ENCODE data around the gene OPN1LW. TPM values are rescaled to one million over a fixed set of nuclear protein-coding genes. Genes with fewer than 3 reads are reported as not detected.
"Not testable (repeated sequence)": the region's sequence is repeated elsewhere in the genome, so short reads cannot be mapped to it uniquely, and the experiment has no call there.

Gene OPN1LW
- polyA plus RNA-seq (2013, experiment 1 of 2; ENCODE audit: insufficient read length) = not detected
- polyA plus RNA-seq (2013, experiment 2 of 2; ENCODE audit: insufficient read length) = not detected

GRCh38 chrX:154144010-154144409 lies at the start of gene OPN1LW:
Gene OPN1LW (plus strand): TSS chrX:154144243. CDS start chrX:154144284, 41 bp downstream.
- DNase-seq = not testable (repeated sequence)

GRCh38 chrX:154094833-154095232 lies 49.2 kb upstream of the OPN1LW start:
- no peak for DNase-seq

GRCh38 chrX:154096140-154097002 lies 47.7 kb upstream of the OPN1LW start:
- DNase-seq = peak; percentile 20

- DNase-seq = peak; percentile 75
These were observed 46.9 kb upstream of the OPN1LW start for GRCh38 chrX:154097003-154097588.

- DNase-seq = peak; percentile 92
These were observed 46.2 kb upstream of the OPN1LW start, which contains the start of gene MECP2 for GRCh38 chrX:154097589-154098541. Gene MECP2 (minus strand): TSS chrX:154097717.

GRCh38 chrX:154098551-154098950 lies 45.5 kb upstream of the OPN1LW start:
- no peak for DNase-seq

GRCh38 chrX:154113729-154114128 lies 30.3 kb upstream of the OPN1LW start:
- DNase-seq = no peak

- no peak for DNase-seq
These were observed 29.4 kb upstream of the OPN1LW start for GRCh38 chrX:154114652-154115051.

- no peak for DNase-seq
These were observed 29.0 kb upstream of the OPN1LW start for GRCh38 chrX:154115071-154115470.

GRCh38 chrX:154115750-154116149 lies 28.3 kb upstream of the OPN1LW start:
- DNase-seq = no peak

GRCh38 chrX:154116426-154117211 lies 27.4 kb upstream of the OPN1LW start:
- DNase-seq = no peak

- no peak for DNase-seq
These were observed 26.5 kb upstream of the OPN1LW start for GRCh38 chrX:154117566-154117965.

- no peak for DNase-seq
These were observed 23.5 kb upstream of the OPN1LW start for GRCh38 chrX:154120567-154120966.

- DNase-seq = no peak
These were observed 22.8 kb upstream of the OPN1LW start for GRCh38 chrX:154121207-154121606.

GRCh38 chrX:154121961-154122360 lies 22.1 kb upstream of the OPN1LW start:
- DNase-seq = no peak

- DNase-seq = no peak
These were observed 20.5 kb upstream of the OPN1LW start for GRCh38 chrX:154123241-154124219.

GRCh38 chrX:154125391-154126040 lies 18.5 kb upstream of the OPN1LW start:
- no peak for DNase-seq

GRCh38 chrX:154126101-154126500 lies 17.9 kb upstream of the OPN1LW start:
- DNase-seq = no peak

- no peak for DNase-seq
These were observed 12.1 kb upstream of the OPN1LW start for GRCh38 chrX:154131955-154132354.

- no peak for DNase-seq
These were observed 11.7 kb upstream of the OPN1LW start for GRCh38 chrX:154132366-154132765.

Measured in fibroblast of skin of abdomen (primary cell).